ENCODE data around the gene SERPINB3. TPM values are rescaled to one million over a fixed set of nuclear protein-coding genes. Genes with fewer than 3 reads are reported as not detected.
A peak's percentile ranks its signal among the peaks of the same experiment; 100 is the strongest.

SERPINB3 gene
- total and polyA plus RNA-seq, 2 donors from 2014 or later: 0.37 TPM; not detected in 1

DNA sequence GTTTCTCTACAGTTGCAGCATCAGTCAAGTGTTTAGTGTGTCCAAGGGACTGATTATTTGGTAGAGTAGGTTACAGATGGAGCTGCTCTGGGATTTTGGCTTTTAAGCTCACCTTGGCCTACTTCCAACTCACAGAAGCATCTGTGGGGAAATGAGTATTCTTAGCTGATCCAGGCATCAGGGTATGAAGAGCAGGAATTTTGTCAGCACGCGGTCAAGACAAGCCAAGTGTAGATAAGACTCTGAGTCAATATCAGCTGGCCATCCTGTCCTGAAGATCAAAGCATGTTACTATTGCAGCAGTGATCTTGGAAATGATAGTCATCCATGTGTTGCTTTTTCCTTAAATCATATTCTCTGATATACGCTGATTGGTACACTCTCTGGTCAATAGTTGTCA is 42.0 kb downstream of the SERPINB3 start:
- H3K9ac ChIP-seq (ENCODE audit: low read length in 3 of 3): no peak overlapping the region
- H3K27ac ChIP-seq (ENCODE audit: low read depth in 2 of 2, low read length in 2 of 2): no peak overlapping the region
- intact Hi-C loops (cut with DNase I): no loop called here
- no peaks in the 10 kb centered on the region for H3K36me3 ChIP-seq (ENCODE audit: control insufficient read depth in 2 of 3, insufficient read depth in 3 of 3, low read length in 3 of 3)
- H3K4me3 ChIP-seq (ENCODE audit: low read length in 3 of 3): no peak overlapping the region
- peaks cover 0 to 3% (median 0%) of the 10 kb centered on the region in 3 donors for H3K9me3 ChIP-seq (ENCODE audit: control insufficient read depth in 2 of 3, insufficient read depth in 1 of 3, low read length in 3 of 3)
- no peak for DNase-seq
- no peaks in the 10 kb centered on the region for H3K27me3 ChIP-seq (ENCODE audit: control insufficient read depth, insufficient read depth, low read length)
- no peak for FAIRE-seq
- H3K4me1 ChIP-seq (ENCODE audit: control insufficient read depth in 2 of 3, insufficient read depth in 2 of 3, low read depth in 1 of 3, low read length in 3 of 3): no peaks in the 10 kb centered on the region
- TF ChIP-seq, protein P1, sequence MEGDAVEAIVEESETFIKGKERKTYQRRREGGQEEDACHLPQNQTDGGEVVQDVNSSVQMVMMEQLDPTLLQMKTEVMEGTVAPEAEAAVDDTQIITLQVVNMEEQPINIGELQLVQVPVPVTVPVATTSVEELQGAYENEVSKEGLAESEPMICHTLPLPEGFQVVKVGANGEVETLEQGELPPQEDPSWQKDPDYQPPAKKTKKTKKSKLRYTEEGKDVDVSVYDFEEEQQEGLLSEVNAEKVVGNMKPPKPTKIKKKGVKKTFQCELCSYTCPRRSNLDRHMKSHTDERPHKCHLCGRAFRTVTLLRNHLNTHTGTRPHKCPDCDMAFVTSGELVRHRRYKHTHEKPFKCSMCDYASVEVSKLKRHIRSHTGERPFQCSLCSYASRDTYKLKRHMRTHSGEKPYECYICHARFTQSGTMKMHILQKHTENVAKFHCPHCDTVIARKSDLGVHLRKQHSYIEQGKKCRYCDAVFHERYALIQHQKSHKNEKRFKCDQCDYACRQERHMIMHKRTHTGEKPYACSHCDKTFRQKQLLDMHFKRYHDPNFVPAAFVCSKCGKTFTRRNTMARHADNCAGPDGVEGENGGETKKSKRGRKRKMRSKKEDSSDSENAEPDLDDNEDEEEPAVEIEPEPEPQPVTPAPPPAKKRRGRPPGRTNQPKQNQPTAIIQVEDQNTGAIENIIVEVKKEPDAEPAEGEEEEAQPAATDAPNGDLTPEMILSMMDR (IDR thresholded peaks at IDR 0.05; ENCODE audit: borderline replicate concordance, extremely low read depth, insufficient read depth): no peak

DNA sequence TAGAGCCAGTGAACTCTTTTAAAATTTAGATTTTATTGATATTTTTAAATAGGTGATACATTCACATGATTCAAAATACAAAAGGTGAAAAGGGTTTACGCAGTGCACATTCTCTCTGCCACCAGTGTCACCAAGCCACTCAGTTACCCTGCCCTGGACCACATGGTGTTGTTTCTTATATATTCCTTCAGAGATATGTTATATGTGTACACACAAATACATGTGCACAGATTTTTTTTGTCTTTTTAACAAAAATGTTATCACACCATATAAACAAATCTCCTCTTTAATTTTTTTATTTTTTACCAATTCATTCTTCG is 43.8 kb downstream of the SERPINB3 start:
- intact Hi-C loops (cut with DNase I): no loop called here
- no peaks in the 10 kb centered on the region for H3K27me3 ChIP-seq (ENCODE audit: control insufficient read depth, insufficient read depth, low read length)
- DNase-seq: no peak
- no peaks in the 10 kb centered on the region for H3K36me3 ChIP-seq (ENCODE audit: control insufficient read depth in 2 of 3, insufficient read depth in 3 of 3, low read length in 3 of 3)
- H3K4me1 ChIP-seq (ENCODE audit: control insufficient read depth in 2 of 3, insufficient read depth in 2 of 3, low read depth in 1 of 3, low read length in 3 of 3): no peaks in the 10 kb centered on the region
- no peak overlapping the region for H3K9ac ChIP-seq (ENCODE audit: low read length in 3 of 3)
- no peak overlapping the region for H3K4me3 ChIP-seq (ENCODE audit: low read length in 3 of 3)
- TF ChIP-seq, protein P1 (IDR thresholded peaks at IDR 0.05; ENCODE audit: borderline replicate concordance, extremely low read depth, insufficient read depth): no peak
- H3K27ac ChIP-seq (ENCODE audit: low read depth in 2 of 2, low read length in 2 of 2): no peak overlapping the region
- H3K9me3 ChIP-seq (ENCODE audit: control insufficient read depth in 2 of 3, insufficient read depth in 1 of 3, low read length in 3 of 3): no peaks in the 10 kb centered on the region
- no peak for FAIRE-seq

DNA sequence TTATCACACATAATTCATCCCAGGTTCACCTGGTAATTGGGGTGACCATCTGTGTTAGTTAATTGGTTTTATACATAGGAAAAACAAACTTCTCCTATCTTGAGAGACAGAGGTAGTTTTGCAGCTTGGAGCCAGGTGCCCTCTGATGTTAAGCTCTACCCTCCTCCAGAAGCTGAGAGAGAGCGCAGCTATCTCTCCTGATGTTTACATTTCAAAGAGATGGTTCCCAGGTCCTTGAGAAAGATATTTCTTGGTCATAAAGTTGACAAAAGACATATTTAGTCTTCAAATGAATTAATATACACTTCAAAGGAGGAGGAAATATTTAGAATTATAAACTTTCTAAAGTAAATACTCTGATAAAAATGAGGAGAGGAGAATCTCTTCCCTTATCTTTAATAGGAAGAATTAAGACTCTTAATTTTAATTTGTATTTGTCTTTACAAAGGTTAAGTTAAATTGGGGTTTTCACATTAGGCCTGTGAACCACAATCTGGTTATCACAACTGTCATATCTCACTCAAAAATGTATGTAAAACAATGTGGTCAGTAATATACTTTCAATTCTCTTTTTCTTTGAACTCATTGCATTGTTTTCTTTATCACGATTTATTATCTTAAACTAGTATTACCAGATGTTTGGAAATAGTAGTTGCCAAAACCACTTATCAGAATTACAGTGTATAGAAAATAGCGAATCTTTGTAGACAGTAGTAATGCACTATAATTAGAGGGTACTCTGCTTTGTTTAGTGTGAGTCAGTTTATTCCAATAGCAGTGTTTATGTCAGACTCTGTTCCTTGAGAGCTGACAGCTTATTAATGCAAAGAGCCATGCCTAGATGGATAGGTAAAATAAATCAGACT is 44.4 kb downstream of the SERPINB3 start:
- H3K36me3 ChIP-seq (ENCODE audit: control insufficient read depth in 2 of 3, insufficient read depth in 3 of 3, low read length in 3 of 3): no peaks in the 10 kb centered on the region
- TF ChIP-seq, protein P1 (IDR thresholded peaks at IDR 0.05; ENCODE audit: borderline replicate concordance, extremely low read depth, insufficient read depth): no peak
- H3K27ac ChIP-seq (ENCODE audit: low read depth in 2 of 2, low read length in 2 of 2): no peak overlapping the region
- no peak for FAIRE-seq
- no peak overlapping the region for H3K4me3 ChIP-seq (ENCODE audit: low read length in 3 of 3)
- no peaks in the 10 kb centered on the region for H3K4me1 ChIP-seq (ENCODE audit: control insufficient read depth in 2 of 3, insufficient read depth in 2 of 3, low read depth in 1 of 3, low read length in 3 of 3)
- H3K9me3 ChIP-seq (ENCODE audit: control insufficient read depth in 2 of 3, insufficient read depth in 1 of 3, low read length in 3 of 3): no peaks in the 10 kb centered on the region
- intact Hi-C loops (cut with DNase I): no loop called here
- peak in 1 of 5 donors; percentile 7 for DNase-seq
- no peaks in the 10 kb centered on the region for H3K27me3 ChIP-seq (ENCODE audit: control insufficient read depth, insufficient read depth, low read length)
- no peak overlapping the region for H3K9ac ChIP-seq (ENCODE audit: low read length in 3 of 3)
